ENCODE results near the gene HSPG2. TPM values are rescaled to one million over a fixed set of nuclear protein-coding genes. Genes with fewer than 3 reads are reported as not detected.

HSPG2 gene
- total and polyA plus RNA-seq, 2 of the 13 experiments (the other 11 are each of a cell fraction or from before 2014, with no cell fraction given): 9.1 to 13.1 TPM

GRCh38 chr1:21922090-21923013 lies 14.8 kb downstream of the HSPG2 start (continued):
- no peak for TF ChIP-seq ATRX (CRISPR knock-in tag; IDR thresholded peaks at IDR 0.05; ENCODE audit: borderline replicate concordance)
- TF ChIP-seq IRF9 (CRISPR knock-in tag; IDR thresholded peaks at IDR 0.05; ENCODE audit: borderline replicate concordance): no peak
- TF ChIP-seq PREB (CRISPR knock-in tag; IDR thresholded peaks at IDR 0.05): no peak
- peak; percentile 34; the same call in 1 of the 2 replicates for TF ChIP-seq ZNF609 (CRISPR knock-in tag; IDR thresholded peaks at IDR 0.05; ENCODE audit: borderline replicate concordance)
- no peak for TF ChIP-seq CENPX (CRISPR knock-in tag; IDR thresholded peaks at IDR 0.05)
- no peak for TF ChIP-seq RBAK (CRISPR knock-in tag; IDR thresholded peaks at IDR 0.05)
- TF ChIP-seq ZNF512 (CRISPR knock-in tag; IDR thresholded peaks at IDR 0.05): no peak
- no peak for TF ChIP-seq ZNF552 (CRISPR knock-in tag; IDR thresholded peaks at IDR 0.05; ENCODE audit: borderline replicate concordance)
- no peak for TF ChIP-seq MYC (CRISPR knock-in tag; IDR thresholded peaks at IDR 0.05; ENCODE audit: borderline replicate concordance)
- no peak for TF ChIP-seq MEF2D (CRISPR knock-in tag; IDR thresholded peaks at IDR 0.05)
- no peak for TF ChIP-seq ZNF841 (CRISPR knock-in tag; IDR thresholded peaks at IDR 0.05; ENCODE audit: borderline replicate concordance)
- TF ChIP-seq SALL1 (CRISPR knock-in tag; IDR thresholded peaks at IDR 0.05): no peak
- TF ChIP-seq ZNF652 (CRISPR knock-in tag; IDR thresholded peaks at IDR 0.05; ENCODE audit: borderline replicate concordance, low read depth): peak; percentile 97
- no peak for TF ChIP-seq MTF1 (CRISPR knock-in tag; IDR thresholded peaks at IDR 0.05)
- TF ChIP-seq PAWR (CRISPR knock-in tag; IDR thresholded peaks at IDR 0.05; ENCODE audit: borderline replicate concordance): no peak
- TF ChIP-seq PHF8 (CRISPR knock-in tag; IDR thresholded peaks at IDR 0.05): no peak; the same call in 1 of the 2 replicates
- TF ChIP-seq ZNF562 (CRISPR knock-in tag; IDR thresholded peaks at IDR 0.05; ENCODE audit: borderline replicate concordance): no peak
- TF ChIP-seq ZNF460 (CRISPR knock-in tag; IDR thresholded peaks at IDR 0.05; ENCODE audit: borderline replicate concordance): no peak
- no peak for TF ChIP-seq NR0B2 (CRISPR knock-in tag; IDR thresholded peaks at IDR 0.05)
